GM21825 (cell line): ENCODE data around the gene SNX10.
A peak's percentile ranks its signal among the peaks of the same experiment; 100 is the strongest.
"Not testable (repeated sequence)": the region's sequence is repeated elsewhere in the genome, so short reads cannot be mapped to it uniquely, and the experiment has no call there.

Experiments
- ATAC-seq: cut with Tn5 transposase; IDR thresholded peaks from one replicate; pipeline ENCODE4 v1.9.1; 2021; ENCODE audit warnings: mild to moderate bottlenecking, moderate library complexity; ENCODE audit not compliant: unreplicated experiment

Gene SNX10

GRCh38 chr7:26291699-26292538, at the start of gene SNX10:
SNX10 (plus strand) TSS chr7:26291862; CDS start chr7:26346443, 54,581 bp downstream.
- peak; percentile 74 for ATAC-seq

- ATAC-seq, result no peak
These were observed 46.5 kb upstream of the SNX10 start for GRCh38 chr7:26245150-26245549.

GRCh38 chr7:26250239-26250638, 41.4 kb upstream of the SNX10 start:
- ATAC-seq, result no peak

GRCh38 chr7:26261866-26262265, 29.8 kb upstream of the SNX10 start:
- not testable (repeated sequence) for ATAC-seq

GRCh38 chr7:26265065-26265464, 26.6 kb upstream of the SNX10 start:
- no peak for ATAC-seq

- ATAC-seq, result no peak
These were observed 26.1 kb upstream of the SNX10 start for GRCh38 chr7:26265499-26266075.

- ATAC-seq, result no peak
These were observed 24.0 kb upstream of the SNX10 start for GRCh38 chr7:26267601-26268166.

GRCh38 chr7:26275213-26275612, 16.4 kb upstream of the SNX10 start:
- ATAC-seq, result no peak

GRCh38 chr7:26278770-26279169, 12.9 kb upstream of the SNX10 start:
- ATAC-seq, result no peak

- ATAC-seq, result no peak
These were observed 12.3 kb upstream of the SNX10 start for GRCh38 chr7:26279405-26279804.

- no peak for ATAC-seq
These were observed 11.6 kb upstream of the SNX10 start for GRCh38 chr7:26280097-26280496.

GRCh38 chr7:26280723-26281122, 10.9 kb upstream of the SNX10 start:
- ATAC-seq, result no peak

- ATAC-seq, result no peak
These were observed 7.2 kb upstream of the SNX10 start for GRCh38 chr7:26284477-26284876.

- ATAC-seq, result no peak
These were observed 6.5 kb upstream of the SNX10 start for GRCh38 chr7:26284995-26285632.

GRCh38 chr7:26286157-26286556, 5.5 kb upstream of the SNX10 start:
- ATAC-seq, result no peak

GRCh38 chr7:26288126-26288525, 3.5 kb upstream of the SNX10 start:
- not testable (repeated sequence) for ATAC-seq

- ATAC-seq, result no peak
These were observed 411 bp upstream of the SNX10 start for GRCh38 chr7:26291251-26291650.

GRCh38 chr7:26292768-26293560, 1.3 kb downstream of the SNX10 start:
- no peak for ATAC-seq

GRCh38 chr7:26293569-26294308, 2.1 kb downstream of the SNX10 start:
- peak; percentile 64 for ATAC-seq

GRCh38 chr7:26295015-26295414, 3.4 kb downstream of the SNX10 start:
- ATAC-seq, result no peak
